Tibial nerve (tissue), 4 donors: ENCODE data around the gene TUBGCP2.

Experiments used
- CTCF ChIP-seq, 5 experiments: fragments of 200-600 bp in 3 of 5; fragments of 450-650 bp in 2 of 5; sonication (generic) in 3 of 5; IDR thresholded peaks; one replicate each; pipeline ENCODE4 v1.5.1; 2016 to 2019; ENCODE audit warnings: antibody characterized with exemption in 5 of 5, mild to moderate bottlenecking in 3 of 5, moderate library complexity in 2 of 5
- EP300 ChIP-seq, 2 donors: sonication (generic); formaldehyde crosslinking; IDR thresholded peaks; one replicate each; pipeline ENCODE4 v1.6.1; 2017; ENCODE audit warnings: antibody characterized with exemption in 2 of 2, mild to moderate bottlenecking in 1 of 2
- POLR2A ChIP-seq, 2 donors: fragments of 450-650 bp; IDR thresholded peaks; one replicate each; pipeline ENCODE4 v1.6.1; 2017; ENCODE audit warnings: antibody characterized with exemption in 2 of 2, mild to moderate bottlenecking in 2 of 2, moderate library complexity in 2 of 2

- TF ChIP-seq CTCF (IDR thresholded peaks at IDR 0.05) (no peak), POLR2A (IDR thresholded peaks at IDR 0.05) (no peak), EP300 (IDR thresholded peaks at IDR 0.05) (no peak)
Observed at GRCh38 chr10:133239990-133240389, 68.7 kb downstream of the TUBGCP2 start.
